GM10266 (cell line): ENCODE data around the gene NFIL3.

Experiments used
- DNase-seq: peaks from one replicate; pipeline ENCODE4 v3.0.0; 2012; ENCODE audit errors: extremely low spot score
- CTCF ChIP-seq: IDR thresholded peaks from 2 replicates; pipeline ENCODE4 v1.5.1; 2012; ENCODE audit warnings: mild to moderate bottlenecking, low read depth; ENCODE audit not compliant: control insufficient read depth, insufficient read depth; ENCODE audit errors: missing control alignments

The NFIL3 gene

GRCh38 chr9:91443994-91444392, 20.4 kb upstream of the NFIL3 start:
- no peak for DNase-seq
- TF ChIP-seq CTCF = no peak

- no peak for TF ChIP-seq CTCF
- no peak for DNase-seq
These were observed 19.8 kb upstream of the NFIL3 start for GRCh38 chr9:91443321-91443993.

- no peak for TF ChIP-seq CTCF
- no peak for DNase-seq
These were observed 13.2 kb upstream of the NFIL3 start for GRCh38 chr9:91436841-91437240.

- peak; percentile 18 for TF ChIP-seq CTCF
- no peak for DNase-seq
These were observed 9.5 kb upstream of the NFIL3 start for GRCh38 chr9:91433180-91433579.

- DNase-seq = no peak
- no peak for TF ChIP-seq CTCF
These were observed 7.9 kb upstream of the NFIL3 start for GRCh38 chr9:91431485-91431884.

GRCh38 chr9:91429501-91429900, 5.9 kb upstream of the NFIL3 start:
- no peak for TF ChIP-seq CTCF
- no peak for DNase-seq

GRCh38 chr9:91428927-91429351, 5.3 kb upstream of the NFIL3 start:
- TF ChIP-seq CTCF = no peak
- DNase-seq = no peak
